Measurements from ENCODE around the gene NKD2.

The NKD2 gene

DNA sequence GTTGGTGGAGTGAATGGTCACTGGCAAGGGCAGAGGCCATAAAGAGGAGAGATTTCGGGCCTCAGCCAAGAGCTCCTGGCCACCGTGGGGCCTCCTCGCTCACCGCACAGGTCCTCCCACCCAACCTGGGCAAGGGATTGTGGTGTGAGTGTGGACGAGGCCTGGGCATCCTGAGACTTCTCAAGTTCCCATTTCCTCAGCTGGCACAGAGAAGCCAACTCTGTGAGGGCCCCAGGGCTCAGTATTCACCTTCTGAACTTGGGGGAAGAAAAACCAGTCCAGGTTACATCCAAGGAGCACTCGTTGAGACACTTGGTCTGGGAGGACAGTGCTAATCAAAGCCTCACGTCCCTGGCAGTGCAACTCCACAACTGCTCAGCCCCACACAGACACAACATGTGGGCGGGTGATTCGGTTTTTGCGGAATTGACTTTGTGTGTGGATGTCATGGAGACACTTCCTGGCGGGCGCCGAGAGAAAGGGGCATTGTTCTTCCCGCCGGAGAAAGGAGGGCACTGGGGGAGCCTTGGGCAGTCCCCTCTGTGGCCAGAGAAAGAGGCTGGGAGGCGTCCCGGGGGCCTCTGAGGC is 28.5 kb upstream of the NKD2 start:
- no peak overlapping the region for H3K27ac ChIP-seq
- TF ChIP-seq, protein P1, sequence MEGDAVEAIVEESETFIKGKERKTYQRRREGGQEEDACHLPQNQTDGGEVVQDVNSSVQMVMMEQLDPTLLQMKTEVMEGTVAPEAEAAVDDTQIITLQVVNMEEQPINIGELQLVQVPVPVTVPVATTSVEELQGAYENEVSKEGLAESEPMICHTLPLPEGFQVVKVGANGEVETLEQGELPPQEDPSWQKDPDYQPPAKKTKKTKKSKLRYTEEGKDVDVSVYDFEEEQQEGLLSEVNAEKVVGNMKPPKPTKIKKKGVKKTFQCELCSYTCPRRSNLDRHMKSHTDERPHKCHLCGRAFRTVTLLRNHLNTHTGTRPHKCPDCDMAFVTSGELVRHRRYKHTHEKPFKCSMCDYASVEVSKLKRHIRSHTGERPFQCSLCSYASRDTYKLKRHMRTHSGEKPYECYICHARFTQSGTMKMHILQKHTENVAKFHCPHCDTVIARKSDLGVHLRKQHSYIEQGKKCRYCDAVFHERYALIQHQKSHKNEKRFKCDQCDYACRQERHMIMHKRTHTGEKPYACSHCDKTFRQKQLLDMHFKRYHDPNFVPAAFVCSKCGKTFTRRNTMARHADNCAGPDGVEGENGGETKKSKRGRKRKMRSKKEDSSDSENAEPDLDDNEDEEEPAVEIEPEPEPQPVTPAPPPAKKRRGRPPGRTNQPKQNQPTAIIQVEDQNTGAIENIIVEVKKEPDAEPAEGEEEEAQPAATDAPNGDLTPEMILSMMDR (IDR thresholded peaks at IDR 0.05): no peak

DNA sequence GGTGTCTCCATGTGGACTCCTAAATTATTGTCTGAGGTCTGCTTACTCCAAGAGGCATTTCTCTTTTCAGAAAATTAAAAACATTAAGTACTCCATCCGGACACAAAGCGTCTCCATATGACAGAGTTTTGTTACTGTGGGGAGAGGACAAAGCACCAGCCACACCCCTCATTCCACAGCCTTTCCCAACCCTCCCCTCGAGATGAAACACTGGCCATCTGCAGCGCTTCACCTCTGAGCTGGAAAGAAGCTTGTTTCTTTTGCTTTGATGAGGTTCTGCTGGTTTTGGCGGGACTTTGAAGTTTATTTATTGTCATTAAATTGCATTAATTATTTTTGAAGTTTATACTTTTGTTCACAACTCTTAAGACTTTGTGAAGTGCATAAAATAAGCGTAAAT is 27.6 kb upstream of the NKD2 start:
- TF ChIP-seq, protein P1 (IDR thresholded peaks at IDR 0.05): no peak
- no peak for TF ChIP-seq ZFX (IDR thresholded peaks at IDR 0.05; ENCODE audit: borderline replicate concordance)
- no peak overlapping the region for H3K27ac ChIP-seq

DNA sequence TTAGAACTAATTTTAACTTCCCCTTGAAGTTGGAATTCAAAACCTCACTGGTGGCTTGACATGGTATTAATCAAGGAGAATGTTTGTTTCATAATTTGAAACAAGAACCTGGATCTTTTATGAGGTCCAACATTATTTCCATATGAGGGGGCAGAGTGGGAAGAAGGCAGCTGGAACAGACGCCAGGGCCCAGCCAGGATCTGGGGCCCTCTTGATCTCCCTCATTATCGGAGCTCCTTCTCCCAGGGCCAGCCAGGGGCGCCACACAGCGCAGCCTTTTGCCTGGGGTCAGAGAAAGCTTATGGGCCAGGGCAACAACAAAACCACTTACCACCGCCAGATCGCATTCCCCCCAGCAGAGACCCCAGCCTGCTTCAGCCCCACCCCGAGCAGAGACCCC is 27.1 kb upstream of the NKD2 start:
- H3K27ac ChIP-seq: no peak overlapping the region
- TF ChIP-seq, protein P1 (IDR thresholded peaks at IDR 0.05): no peak
- TF ChIP-seq ZFX (IDR thresholded peaks at IDR 0.05; ENCODE audit: borderline replicate concordance): no peak

DNA sequence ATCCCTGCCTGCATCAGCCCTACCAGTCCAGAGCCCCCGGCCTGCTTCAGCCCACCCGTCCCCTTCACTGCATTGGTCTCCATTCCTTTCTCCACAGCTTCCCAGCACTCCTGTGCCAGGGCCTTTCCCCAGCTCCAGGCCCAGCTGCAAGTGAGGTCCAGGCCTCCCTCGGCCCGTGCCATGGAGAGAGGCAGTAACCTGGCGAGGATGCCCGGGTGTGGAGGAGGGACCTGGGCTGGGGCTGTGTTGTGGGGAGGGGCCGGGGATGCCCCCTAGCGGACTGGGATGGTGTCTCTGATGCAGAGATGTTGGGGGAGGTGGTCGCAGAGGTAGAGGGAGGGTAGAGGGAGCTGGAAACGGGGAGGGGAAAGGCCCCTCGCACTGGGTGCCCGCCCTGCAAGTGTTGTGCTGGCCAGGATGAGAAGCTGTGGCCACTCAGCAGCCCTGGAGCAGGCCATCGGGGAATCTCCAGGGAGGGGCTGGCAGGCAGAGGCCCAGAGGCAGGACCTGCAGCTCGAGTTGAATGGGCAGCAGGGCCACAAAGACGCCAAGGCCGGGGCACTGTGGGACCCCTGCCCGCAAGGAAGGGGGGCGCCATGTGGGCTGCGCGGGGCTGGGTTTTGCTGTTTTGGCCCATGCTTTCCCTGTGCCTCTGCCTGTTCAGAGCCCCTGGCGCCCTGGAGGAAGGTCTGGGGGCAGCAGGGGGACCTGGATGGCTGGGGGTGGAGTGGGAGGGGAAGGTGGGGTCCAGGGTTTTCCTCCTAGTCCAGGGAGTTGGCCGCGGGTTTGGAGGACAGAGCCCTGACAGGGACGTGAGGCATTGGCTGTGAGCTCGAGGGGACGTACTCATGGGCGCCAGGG is 26.0 kb upstream of the NKD2 start:
- no peak for TF ChIP-seq ZFX (IDR thresholded peaks at IDR 0.05; ENCODE audit: borderline replicate concordance)
- TF ChIP-seq, protein P1 (IDR thresholded peaks at IDR 0.05): peak; percentile 65
- H3K27ac ChIP-seq: no peak overlapping the region

DNA sequence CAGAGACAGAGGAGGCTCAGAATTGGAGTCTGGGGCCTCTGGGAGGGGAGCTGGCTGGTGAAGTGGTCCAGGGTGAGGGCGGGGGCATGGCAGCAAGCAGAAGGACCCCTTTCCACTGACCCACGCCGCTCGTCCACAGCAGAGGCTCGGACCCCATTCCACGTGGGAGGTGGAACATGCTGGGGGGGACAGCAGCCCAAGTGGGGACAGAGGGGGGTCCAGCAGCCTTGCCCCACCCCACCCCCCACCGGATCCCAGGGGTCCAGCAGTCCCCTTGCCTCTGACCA is 25.4 kb upstream of the NKD2 start:
- no peak overlapping the region for H3K27ac ChIP-seq
- TF ChIP-seq, protein P1 (IDR thresholded peaks at IDR 0.05): no peak
- TF ChIP-seq ZFX (IDR thresholded peaks at IDR 0.05; ENCODE audit: borderline replicate concordance): no peak

DNA sequence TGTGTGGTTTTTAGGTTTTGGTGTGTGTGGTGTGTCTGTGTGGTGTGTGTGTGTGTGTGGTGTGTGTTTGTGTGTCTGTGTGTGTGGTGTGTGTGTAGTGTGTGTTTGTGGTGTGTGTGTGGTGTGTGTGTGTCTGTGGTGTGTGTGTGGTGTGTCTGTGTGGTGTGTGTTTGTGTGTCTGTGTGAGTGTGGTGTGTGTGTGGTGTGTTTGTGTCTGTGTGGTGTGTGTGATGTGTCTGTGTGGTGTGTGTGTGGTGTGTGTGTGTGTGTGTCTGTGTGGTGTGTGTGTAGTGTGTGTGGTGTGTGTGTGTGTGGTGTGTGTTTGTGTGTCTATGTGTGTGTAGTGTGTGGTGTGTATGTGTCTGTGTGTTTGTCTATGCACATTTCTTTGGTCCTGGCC is 25.0 kb upstream of the NKD2 start:
- TF ChIP-seq ZFX (IDR thresholded peaks at IDR 0.05; ENCODE audit: borderline replicate concordance): no peak
- TF ChIP-seq, protein P1 (IDR thresholded peaks at IDR 0.05): no peak
- H3K27ac ChIP-seq: no peak overlapping the region

DNA sequence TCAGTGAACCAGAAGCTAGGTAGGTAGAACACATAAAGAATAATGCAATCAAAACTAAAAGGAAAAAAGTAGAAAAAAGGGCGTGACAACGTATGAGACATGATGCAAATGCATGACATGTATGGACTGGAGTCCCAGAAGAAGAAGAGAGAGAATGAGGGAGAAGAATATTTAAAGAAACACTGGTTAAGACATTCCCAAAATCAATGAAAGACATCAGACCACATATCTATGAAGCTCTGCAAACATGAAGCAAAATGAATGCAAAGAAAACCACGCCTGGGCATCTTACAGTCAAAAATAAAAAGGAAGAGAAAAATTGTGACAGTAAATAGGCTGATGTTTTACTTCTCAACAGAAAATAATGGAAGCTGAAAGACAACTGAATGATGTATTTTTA is 23.8 kb upstream of the NKD2 start:
- H3K27ac ChIP-seq: no peak overlapping the region
- TF ChIP-seq, protein P1 (IDR thresholded peaks at IDR 0.05): no peak
